NCI-H2081 treated with DMSO at 0.1 percent for 48 hours (cell line): ENCODE measurements around the gene GRB7.
A peak's percentile ranks its signal among the peaks of the same experiment; 100 is the strongest.
"Not testable (repeated sequence)": the region's sequence is repeated elsewhere in the genome, so short reads cannot be mapped to it uniquely, and the experiment has no call there.

ENCODE experiments used
- DNase-seq: peaks from one replicate; lab custom pipeline; 2025; lab: John Stamatoyannopoulos, UW

Gene GRB7

DNA sequence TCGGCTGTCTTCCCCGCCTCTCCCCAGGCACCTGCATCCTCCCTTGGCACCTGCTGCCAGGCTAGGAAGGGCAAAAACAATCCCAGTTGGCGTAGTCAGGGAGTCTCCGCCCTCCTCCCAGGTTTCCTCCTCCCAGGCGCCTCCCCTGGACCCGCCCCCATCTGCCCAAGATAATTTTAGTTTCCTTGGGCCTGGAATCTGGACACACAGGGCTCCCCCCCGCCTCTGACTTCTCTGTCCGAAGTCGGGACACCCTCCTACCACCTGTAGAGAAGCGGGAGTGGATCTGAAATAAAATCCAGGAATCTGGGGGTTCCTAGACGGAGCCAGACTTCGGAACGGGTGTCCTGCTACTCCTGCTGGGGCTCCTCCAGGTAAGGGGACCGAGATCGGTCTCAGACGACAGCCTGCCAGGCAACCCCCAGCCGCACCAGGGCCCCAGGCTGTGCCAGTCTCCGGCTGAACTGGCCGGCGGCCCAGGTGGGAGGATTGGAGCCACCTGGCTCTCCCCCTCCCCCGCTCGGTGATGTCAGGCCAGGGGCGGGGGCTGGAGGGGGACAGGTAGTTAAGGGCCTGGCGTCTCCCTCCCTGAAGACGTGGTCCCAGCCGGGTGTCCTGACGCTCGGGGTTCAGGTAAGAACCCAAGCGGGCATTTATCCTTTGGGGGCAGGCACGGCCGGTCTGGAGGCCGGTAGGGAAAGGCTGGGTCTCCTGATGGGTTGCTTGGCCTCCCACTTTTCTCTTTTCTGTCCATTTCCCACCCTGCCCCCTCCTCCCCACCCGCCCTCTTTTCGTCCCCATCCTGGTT, at the start of gene GRB7:
GRB7 (plus strand) TSS at position 179 of the 808 bp plus-strand sequence. CDS start 4,364 bp downstream, outside the sequence.
- DNase-seq: peak; percentile 67

- no peak for DNase-seq
These were observed 49.3 kb upstream of the GRB7 start for GRCh38 chr17:39688475-39688835.

DNA sequence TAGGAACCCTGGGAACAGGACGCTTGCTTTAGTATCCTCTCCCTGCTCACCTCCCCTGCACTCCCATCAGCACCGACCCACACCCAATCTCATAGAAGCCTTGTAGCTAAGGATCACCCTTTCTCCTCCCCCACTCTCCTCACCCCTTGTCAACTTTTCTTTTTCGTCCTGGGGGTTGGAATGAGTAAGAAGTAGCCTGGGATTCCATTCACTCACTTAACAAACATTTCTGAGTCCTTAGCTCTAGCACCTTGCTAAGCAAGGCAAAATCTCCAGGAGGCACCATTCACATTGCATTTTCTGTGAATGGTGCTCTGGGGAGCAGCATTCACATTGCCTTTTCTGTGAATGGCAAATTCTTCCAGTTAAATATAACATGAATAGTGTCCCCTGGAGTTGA, 48.8 kb upstream of the GRB7 start:
- no peak for DNase-seq

- DNase-seq: no peak
These were observed 43.1 kb upstream of the GRB7 start for GRCh38 chr17:39694593-39694992.

DNA sequence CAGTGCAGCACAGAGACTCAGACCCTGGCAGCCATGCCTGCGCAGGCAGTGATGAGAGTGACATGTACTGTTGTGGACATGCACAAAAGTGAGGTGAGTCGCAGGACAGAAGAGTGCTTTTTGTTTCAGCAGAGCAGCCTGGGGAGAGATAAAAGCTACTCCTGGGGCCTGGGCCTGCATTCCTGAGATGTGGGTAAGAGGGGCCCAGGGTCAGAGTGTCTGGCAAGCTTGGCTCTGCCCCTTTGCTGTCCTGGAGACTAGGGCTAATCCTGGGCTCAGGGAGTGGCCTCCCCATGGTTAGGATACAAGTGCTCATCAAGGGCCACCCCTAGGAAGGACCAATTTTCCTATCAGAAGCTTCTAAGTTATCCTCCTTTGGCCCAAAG, 42.7 kb upstream of the GRB7 start:
- DNase-seq: no peak

DNA sequence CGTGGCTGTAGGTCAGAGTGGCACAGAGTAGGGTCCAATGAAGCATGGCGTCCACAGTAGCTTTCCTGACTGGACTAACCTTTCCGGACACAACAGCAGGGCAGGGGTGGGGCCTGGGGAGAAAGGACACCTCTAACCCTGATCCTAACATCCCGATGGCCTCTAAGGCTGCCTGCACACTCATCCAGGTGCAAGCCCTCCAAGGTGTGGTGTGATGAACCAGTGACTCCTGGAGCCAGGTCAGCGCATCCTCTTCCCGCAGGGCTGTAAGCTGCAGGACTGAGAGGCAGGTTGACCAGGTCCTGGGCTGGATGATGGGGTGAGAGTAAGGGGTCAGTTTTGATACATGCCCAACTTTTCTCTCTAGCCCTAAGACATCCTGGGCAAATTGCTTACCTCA, 41.0 kb upstream of the GRB7 start:
- no peak for DNase-seq

GRCh38 chr17:39697961-39698360, 39.8 kb upstream of the GRB7 start:
- no peak for DNase-seq

GRCh38 chr17:39699157-39699817, 38.5 kb upstream of the GRB7 start:
- DNase-seq: not testable (repeated sequence)

DNA sequence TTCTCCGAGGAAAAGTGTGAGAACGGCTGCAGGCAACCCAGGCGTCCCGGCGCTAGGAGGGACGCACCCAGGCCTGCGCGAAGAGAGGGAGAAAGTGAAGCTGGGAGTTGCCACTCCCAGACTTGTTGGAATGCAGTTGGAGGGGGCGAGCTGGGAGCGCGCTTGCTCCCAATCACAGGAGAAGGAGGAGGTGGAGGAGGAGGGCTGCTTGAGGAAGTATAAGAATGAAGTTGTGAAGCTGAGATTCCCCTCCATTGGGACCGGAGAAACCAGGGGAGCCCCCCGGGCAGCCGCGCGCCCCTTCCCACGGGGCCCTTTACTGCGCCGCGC, 38.0 kb upstream of the GRB7 start, which contains the start of gene ERBB2:
ERBB2 (plus strand) TSS at position 247 of the 330 bp plus-strand sequence. CDS start 175 bp downstream, outside the sequence.
- DNase-seq: no peak

- DNase-seq: no peak
These were observed 37.4 kb upstream of the GRB7 start for GRCh38 chr17:39700148-39700987.

DNA sequence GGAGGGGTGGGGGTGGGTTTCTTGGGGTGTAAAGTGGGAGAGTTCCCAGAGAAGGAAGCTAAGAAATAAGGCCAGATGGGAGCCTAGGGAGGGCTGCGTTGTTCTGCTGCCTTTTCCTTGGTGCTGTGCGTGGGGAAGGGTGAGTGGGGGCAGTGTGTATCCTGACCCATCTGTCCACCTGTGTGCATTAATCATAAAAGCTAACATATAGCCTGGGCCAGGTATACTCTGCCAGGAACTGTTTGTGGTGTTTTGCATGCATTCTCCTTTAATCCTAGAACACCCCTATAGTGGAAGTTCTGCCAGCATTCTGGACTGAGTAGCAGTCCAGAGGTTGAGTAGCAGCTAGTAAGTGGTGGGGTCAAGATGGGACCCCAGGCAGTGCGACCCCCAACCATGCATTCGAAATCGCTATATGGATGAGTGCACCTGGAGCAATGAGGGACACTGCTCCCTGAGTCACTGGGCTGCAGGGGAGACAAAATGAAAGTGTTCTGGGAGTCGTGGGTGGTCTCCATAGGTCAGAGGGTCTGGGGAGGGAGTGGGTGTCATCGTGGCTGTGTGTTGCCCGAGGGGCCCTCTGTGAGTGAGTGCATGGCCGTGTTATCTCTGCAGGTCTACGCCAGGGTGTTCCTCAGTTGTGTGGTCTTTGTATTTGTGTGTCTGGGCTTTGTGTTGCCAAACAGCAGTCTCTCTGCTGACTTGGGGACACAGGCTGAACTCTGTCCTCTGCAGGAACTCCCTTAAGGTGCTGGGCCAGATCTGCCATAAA, 36.5 kb upstream of the GRB7 start:
- DNase-seq: no peak

DNA sequence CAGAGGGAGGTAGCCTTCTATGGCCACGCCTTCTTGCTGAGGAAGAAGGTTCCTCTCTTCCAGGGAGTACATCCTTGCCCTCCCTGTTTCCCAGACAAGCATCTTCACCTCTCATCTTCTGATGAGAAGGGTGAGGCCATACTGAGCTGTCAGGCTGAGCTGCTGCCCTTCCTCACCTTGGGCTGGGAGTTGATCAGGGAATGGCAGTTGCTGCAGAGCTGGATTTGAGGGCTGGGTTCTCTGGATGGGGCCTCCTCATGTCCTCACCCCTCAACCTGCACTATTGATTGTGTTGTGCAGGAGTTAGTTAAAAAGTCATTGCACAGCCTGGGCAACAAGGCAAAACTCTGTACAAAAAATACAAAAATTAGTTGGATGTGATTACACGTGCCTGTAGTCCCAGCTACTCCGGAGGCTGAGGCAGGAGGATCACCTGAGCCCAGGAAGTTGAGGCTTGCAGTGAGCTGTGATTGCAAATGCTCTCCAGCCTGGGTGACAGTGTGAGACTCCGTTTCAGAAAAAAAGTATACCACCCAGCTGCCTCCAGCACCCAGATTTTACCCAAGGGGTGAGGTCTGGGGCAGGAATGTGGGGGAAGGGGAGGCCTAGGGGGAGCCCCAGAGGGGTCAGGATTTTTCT, 35.8 kb upstream of the GRB7 start:
- no peak for DNase-seq

- DNase-seq: no peak
These were observed 34.5 kb upstream of the GRB7 start for GRCh38 chr17:39702901-39703893.

GRCh38 chr17:39703913-39704312, 33.8 kb upstream of the GRB7 start:
- no peak for DNase-seq

DNA sequence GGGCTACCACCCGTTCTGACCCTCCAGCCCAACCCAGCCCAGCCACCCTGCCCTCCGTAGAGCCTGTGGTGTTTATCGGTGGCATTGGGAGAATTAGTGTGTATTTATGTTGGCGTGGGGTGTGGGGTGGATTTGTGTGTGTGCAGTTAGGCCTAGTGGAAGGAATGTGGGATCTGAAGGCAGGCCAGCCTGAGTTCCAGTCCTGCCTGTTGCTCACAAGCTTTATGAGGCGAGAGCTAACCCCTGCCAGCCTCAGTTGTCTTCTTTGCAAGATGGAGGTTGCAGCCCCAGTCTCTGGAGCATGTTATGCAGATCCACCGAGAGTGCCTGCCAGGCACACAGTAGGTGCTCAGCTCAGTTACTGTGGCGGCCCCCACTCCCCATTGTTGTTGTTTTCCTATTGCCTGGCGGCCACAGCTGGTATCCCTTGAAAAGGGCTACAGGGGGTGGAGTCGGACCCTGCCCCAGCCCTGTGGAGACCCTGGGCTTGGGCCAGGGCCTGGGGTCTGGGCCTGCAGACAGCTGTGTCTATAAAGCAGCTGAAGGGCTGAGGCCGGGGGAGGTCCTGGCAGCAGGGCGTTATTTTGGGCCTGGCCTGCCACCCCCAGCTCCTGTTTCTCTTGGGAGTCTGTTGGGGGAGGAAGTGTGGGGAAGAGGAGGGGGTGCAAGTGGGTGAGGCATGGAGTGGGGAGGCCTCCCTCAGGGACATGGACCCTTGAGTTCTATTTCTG, 32.8 kb upstream of the GRB7 start:
- DNase-seq: no peak

DNA sequence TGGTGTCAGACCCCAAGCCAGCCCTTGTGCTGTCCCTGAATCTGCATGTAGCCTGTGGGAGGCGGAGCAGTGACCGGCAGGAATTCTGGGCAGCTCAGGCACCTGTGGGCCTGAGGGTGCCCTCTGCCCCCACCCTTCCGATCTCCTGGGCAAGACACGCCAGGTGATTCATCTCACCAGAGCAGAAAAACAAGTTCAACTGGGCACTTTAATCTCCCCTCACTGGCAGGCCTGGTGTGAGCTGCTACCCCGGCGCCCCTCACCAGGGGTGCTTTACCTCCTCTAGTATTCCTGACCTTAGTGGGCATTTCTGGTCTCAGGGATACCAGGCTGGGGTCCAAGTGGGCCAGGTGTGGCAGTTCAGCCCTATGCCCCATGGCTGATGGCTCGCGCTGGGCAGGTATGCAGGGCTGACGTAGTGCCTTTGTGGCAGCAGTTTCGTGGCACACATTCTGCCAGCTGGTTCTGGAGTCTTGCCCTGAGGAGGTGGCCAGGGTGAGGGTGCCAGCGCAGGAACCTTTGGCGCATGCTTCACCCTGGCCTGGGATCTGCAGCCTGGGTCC, 31.9 kb upstream of the GRB7 start:
- no peak for DNase-seq

- no peak for DNase-seq
These were observed 31.4 kb upstream of the GRB7 start for GRCh38 chr17:39706383-39706782.

- DNase-seq: no peak
These were observed 30.8 kb upstream of the GRB7 start for GRCh38 chr17:39706921-39707337.

- no peak for DNase-seq
These were observed 28.3 kb upstream of the GRB7 start for GRCh38 chr17:39709319-39709997.
